ENCODE measurements around the gene ADAMTSL3. TPM values are rescaled to one million over a fixed set of nuclear protein-coding genes. Genes with fewer than 3 reads are reported as not detected.

ADAMTSL3 gene
- total RNA-seq, 1 experiment from 2014 or later: 1.8 TPM

GRCh38 chr15:83873966-83874365, 220.0 kb downstream of the ADAMTSL3 start (continued):
- TF ChIP-seq HMGXB4 (CRISPR knock-in tag; IDR thresholded peaks at IDR 0.05) (no peak), JUN (CRISPR knock-in tag; IDR thresholded peaks at IDR 0.05) (no peak), ZNF423 (CRISPR knock-in tag; IDR thresholded peaks at IDR 0.05) (no peak), ZBTB43 (CRISPR knock-in tag; IDR thresholded peaks at IDR 0.05) (no peak), ZNF232 (CRISPR knock-in tag; IDR thresholded peaks at IDR 0.05) (no peak), ZSCAN18 (CRISPR knock-in tag; IDR thresholded peaks at IDR 0.05) (no peak)

DNA sequence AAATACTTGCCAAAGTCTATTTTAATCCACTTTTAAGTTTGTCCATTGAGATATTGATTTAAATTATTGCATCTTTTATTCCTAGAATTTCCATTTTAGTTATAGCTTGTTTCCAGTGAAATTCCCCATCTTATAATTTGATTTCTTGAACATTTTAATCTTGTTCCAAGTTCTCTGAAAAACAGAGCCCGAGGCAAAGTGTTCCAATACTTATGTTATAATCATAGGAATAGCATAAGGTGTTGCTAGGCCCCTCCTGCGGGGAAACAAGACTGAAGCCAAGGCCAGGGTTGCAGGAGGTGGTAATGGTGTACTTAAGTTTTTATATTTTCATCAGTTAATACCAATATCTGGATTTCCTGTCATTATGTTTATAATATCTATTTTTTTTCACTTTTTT, 226.6 kb downstream of the ADAMTSL3 start:
- H3K27me3 Mint-ChIP-seq (ENCODE audit: low read depth): no peaks in the 10 kb centered on the region
- ATAC-seq: no peak

More for the DNA sequence above, 226.6 kb downstream of the ADAMTSL3 start:
- ChIA-PET POLR2A (no interaction called here), CTCF (no interaction called here)
- H3K4me3 Mint-ChIP-seq: no peak overlapping the region
- no peaks in the 10 kb centered on the region for H3K9me3 Mint-ChIP-seq
- H3K27ac Mint-ChIP-seq: no peak overlapping the region
- DNase-seq (ENCODE audit: low spot score): no peak
- H3K4me1 Mint-ChIP-seq: no peaks in the 10 kb centered on the region
- no peaks in the 10 kb centered on the region for H3K36me3 Mint-ChIP-seq
- TF ChIP-seq, protein P1, sequence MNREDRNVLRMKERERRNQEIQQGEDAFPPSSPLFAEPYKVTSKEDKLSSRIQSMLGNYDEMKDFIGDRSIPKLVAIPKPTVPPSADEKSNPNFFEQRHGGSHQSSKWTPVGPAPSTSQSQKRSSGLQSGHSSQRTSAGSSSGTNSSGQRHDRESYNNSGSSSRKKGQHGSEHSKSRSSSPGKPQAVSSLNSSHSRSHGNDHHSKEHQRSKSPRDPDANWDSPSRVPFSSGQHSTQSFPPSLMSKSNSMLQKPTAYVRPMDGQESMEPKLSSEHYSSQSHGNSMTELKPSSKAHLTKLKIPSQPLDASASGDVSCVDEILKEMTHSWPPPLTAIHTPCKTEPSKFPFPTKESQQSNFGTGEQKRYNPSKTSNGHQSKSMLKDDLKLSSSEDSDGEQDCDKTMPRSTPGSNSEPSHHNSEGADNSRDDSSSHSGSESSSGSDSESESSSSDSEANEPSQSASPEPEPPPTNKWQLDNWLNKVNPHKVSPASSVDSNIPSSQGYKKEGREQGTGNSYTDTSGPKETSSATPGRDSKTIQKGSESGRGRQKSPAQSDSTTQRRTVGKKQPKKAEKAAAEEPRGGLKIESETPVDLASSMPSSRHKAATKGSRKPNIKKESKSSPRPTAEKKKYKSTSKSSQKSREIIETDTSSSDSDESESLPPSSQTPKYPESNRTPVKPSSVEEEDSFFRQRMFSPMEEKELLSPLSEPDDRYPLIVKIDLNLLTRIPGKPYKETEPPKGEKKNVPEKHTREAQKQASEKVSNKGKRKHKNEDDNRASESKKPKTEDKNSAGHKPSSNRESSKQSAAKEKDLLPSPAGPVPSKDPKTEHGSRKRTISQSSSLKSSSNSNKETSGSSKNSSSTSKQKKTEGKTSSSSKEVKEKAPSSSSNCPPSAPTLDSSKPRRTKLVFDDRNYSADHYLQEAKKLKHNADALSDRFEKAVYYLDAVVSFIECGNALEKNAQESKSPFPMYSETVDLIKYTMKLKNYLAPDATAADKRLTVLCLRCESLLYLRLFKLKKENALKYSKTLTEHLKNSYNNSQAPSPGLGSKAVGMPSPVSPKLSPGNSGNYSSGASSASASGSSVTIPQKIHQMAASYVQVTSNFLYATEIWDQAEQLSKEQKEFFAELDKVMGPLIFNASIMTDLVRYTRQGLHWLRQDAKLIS (CRISPR knock-in tag; IDR thresholded peaks at IDR 0.05; ENCODE audit: borderline replicate concordance): no peak
- no peak for TF ChIP-seq TEAD1 (CRISPR knock-in tag; IDR thresholded peaks at IDR 0.05)
- TF ChIP-seq CBFB (CRISPR knock-in tag; IDR thresholded peaks at IDR 0.05; ENCODE audit: low read depth): no peak
- TF ChIP-seq NFATC4 (CRISPR knock-in tag; IDR thresholded peaks at IDR 0.05): no peak
- TF ChIP-seq FOXP1 (CRISPR knock-in tag; IDR thresholded peaks at IDR 0.05; ENCODE audit: borderline replicate concordance): no peak
- TF ChIP-seq OVOL2 (CRISPR knock-in tag; IDR thresholded peaks at IDR 0.05; ENCODE audit: borderline replicate concordance): no peak
- TF ChIP-seq MXD4 (CRISPR knock-in tag; IDR thresholded peaks at IDR 0.05; ENCODE audit: borderline replicate concordance): no peak
- no peak for TF ChIP-seq TP53 (CRISPR knock-in tag; IDR thresholded peaks at IDR 0.05)
- TF ChIP-seq AR (CRISPR knock-in tag; IDR thresholded peaks at IDR 0.05): no peak
- TF ChIP-seq NFYB (CRISPR knock-in tag; conservative IDR thresholded peaks at IDR 0.05; ENCODE audit: low read depth): no peak
- no peak for TF ChIP-seq ELF4 (CRISPR knock-in tag; IDR thresholded peaks at IDR 0.05; ENCODE audit: low read depth)
- no peak for TF ChIP-seq SOX15 (CRISPR knock-in tag; IDR thresholded peaks at IDR 0.05)
